SK-N-MC (cell line): Measurements from ENCODE around the gene ZNF860.

Experiments used
- EZH2 ChIP-seq: fragments of 200-600 bp; sonication (generic); IDR thresholded peaks from one replicate; pipeline ENCODE4 v1.6.1; 2017; ENCODE audit warnings: antibody characterized with exemption
- FOXP2 ChIP-seq: optimal IDR thresholded peaks from 2 replicates; pipeline ENCODE3; 2011; ENCODE audit warnings: mild to moderate bottlenecking, moderate library complexity; ENCODE audit not compliant: insufficient read depth; ENCODE audit errors: extremely low read length, control extremely low read depth
- POLR2AphosphoS5 ChIP-seq: IDR thresholded peaks from 2 replicates; pipeline ENCODE4 v1.6.1; 2012; ENCODE audit warnings: mild to moderate bottlenecking, low read depth, low read length, borderline replicate concordance

- TF ChIP-seq EZH2, result no peak
- no peak for TF ChIP-seq POLR2AphosphoS5
- TF ChIP-seq FOXP2, result no peak
Measured at GRCh38 chr3:31973837-31974236, 7.7 kb upstream of the ZNF860 start.
